Measurements from ENCODE around the gene HRAS. TPM values are rescaled to one million over a fixed set of nuclear protein-coding genes. Genes with fewer than 3 reads are reported as not detected.
A peak's percentile ranks its signal among the peaks of the same experiment; 100 is the strongest.
"Not testable (repeated sequence)": the region's sequence is repeated elsewhere in the genome, so short reads cannot be mapped to it uniquely, and the experiment has no call there.

HRAS gene
- total RNA-seq, 1 donor from 2014 or later, result 53.5 TPM

DNA sequence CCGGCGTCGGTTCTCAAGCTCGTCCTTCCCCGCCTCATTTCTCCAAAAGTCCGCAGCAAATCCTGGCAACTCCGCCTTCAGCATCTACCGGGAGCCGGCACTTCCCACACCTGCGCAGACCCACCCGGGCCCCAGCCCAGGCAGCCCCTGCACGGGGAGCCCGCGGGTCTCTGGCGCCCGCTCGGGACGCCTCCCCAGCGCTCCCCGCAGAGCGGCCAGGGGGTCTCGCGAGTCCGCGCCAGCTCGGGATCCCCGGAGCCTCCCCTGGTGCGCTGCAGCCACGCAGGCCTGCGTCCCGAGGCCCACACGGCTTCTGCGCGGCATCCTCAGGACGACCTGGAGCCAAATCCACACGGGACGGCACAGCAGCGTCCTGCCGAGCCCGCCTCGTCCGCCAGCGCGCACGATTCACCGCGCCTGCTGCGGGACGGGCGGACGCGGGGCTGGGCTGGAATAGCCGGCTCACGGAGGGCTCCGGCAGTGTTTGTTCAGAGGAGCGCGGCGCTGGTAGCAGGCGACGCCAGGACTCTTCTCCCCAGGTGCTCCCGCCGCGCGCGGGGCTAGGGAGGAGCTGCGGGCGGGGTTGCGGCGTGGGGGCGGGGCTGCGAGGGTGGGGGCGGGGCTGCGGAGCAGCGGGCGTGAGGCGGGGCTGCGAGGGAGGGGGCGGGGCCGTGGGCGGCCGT is 40.1 kb upstream of the HRAS start:
- TF ChIP-seq POLR2AphosphoS5 (IDR thresholded peaks at IDR 0.05; ENCODE audit: insufficient read depth in 1 of 2, low read depth in 1 of 2) (peak in 1 of 2 donors; percentile 74), POLR2A (IDR thresholded peaks at IDR 0.05) (no peak)
- TF ChIP-seq, protein P1, sequence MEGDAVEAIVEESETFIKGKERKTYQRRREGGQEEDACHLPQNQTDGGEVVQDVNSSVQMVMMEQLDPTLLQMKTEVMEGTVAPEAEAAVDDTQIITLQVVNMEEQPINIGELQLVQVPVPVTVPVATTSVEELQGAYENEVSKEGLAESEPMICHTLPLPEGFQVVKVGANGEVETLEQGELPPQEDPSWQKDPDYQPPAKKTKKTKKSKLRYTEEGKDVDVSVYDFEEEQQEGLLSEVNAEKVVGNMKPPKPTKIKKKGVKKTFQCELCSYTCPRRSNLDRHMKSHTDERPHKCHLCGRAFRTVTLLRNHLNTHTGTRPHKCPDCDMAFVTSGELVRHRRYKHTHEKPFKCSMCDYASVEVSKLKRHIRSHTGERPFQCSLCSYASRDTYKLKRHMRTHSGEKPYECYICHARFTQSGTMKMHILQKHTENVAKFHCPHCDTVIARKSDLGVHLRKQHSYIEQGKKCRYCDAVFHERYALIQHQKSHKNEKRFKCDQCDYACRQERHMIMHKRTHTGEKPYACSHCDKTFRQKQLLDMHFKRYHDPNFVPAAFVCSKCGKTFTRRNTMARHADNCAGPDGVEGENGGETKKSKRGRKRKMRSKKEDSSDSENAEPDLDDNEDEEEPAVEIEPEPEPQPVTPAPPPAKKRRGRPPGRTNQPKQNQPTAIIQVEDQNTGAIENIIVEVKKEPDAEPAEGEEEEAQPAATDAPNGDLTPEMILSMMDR (IDR thresholded peaks at IDR 0.05), result no peak
- intact Hi-C loops (cut with DNase I), result no loop called here
- Histone ChIP-seq H3K4me3 (peak overlapping the region; percentile 64 to 80), H3K27ac (peak overlapping the region; percentile 72), H3K27me3 (no peaks in the 10 kb centered on the region), H3K36me3 (no peaks in the 10 kb centered on the region), H3K9me3 (no peaks in the 10 kb centered on the region), H3K4me1 (peaks cover 53% of the 10 kb centered on the region)
- no peak for DNase-seq (ENCODE audit: extremely low spot score in 2 of 2)

DNA sequence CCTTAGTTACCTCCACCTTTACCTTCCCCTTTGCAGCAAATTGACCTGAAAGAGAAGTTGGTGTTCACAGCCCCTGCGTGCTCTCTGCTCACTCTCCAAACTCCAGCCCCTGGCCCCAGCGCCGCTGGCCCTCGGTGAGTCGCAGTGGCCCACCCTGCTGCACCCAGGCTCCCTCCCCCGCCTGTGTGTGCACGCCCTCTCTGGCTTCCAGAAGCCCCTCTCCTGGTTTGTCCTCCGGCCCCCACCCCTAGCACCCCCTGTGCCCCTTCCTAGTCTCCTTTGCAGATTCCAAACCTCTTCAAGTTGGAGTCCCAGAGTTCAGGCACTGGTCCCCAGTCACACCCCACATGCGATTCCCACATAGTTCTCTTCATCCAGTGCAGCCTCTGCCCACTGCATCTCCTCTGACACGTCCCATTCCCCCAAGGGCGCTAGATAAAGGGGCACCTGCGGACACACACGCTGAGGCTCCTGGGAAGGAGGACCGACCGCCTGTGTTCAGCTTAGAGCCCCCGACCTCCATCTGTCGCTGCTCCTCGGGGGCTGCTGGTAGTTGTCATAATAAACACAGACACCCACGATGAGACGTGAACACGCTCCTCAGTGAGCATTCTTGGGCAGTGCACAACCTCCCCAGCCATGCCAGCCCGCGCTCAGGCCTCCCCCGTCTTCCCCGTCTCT is 39.4 kb upstream of the HRAS start:
- Histone ChIP-seq H3K9me3 (no peaks in the 10 kb centered on the region), H3K4me3 (peak overlapping the region; percentile 64 to 80), H3K27me3 (no peaks in the 10 kb centered on the region), H3K36me3 (no peaks in the 10 kb centered on the region), H3K4me1 (peaks cover 46% of the 10 kb centered on the region), H3K27ac (peak overlapping the region; percentile 72)
- DNase-seq (ENCODE audit: extremely low spot score in 2 of 2), result no peak
- intact Hi-C loops (cut with DNase I), result no loop called here
- TF ChIP-seq POLR2AphosphoS5 (IDR thresholded peaks at IDR 0.05; ENCODE audit: insufficient read depth in 1 of 2, low read depth in 1 of 2) (no peak), POLR2A (IDR thresholded peaks at IDR 0.05) (no peak)

DNA sequence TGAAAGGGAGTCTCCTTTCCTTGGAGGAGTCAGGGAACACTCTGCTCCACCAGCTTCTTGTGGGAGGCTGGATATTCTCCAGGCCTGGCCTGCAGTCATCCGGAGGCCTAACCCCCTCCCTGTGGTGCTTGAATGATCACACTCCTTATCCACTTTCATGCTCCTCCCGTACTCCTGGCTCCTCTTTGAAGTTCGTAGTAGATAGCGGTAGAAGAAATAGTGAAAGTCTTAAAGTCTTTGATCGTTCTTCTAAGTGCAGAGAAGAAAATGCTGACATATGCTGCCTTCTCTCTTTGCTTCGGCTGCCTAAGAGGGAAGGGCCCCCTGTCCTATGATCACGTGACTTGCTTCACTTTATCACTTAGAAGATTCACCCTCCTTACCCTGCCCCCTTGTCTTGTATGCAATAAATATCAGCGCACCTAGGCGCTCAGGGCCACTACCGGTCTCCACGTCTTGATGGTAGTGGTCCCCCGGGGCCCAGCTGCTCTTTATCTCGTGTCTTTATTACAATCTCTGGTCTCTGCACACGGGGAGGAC is 38.7 kb upstream of the HRAS start:
- H3K9me3 ChIP-seq; H3K36me3 ChIP-seq; H3K27me3 ChIP-seq; H3K27ac ChIP-seq; H3K4me3 ChIP-seq; DNase-seq (ENCODE audit: extremely low spot score in 2 of 2); intact Hi-C loops (cut with DNase I): not testable (repeated sequence)
- peaks cover 45% of the 10 kb centered on the region for H3K4me1 ChIP-seq

- H3K36me3 ChIP-seq, result no peaks in the 10 kb centered on the region
- no peaks in the 10 kb centered on the region for H3K9me3 ChIP-seq
- H3K4me3 ChIP-seq, result no peak overlapping the region
- intact Hi-C loops (cut with DNase I), result no loop called here
- H3K27me3 ChIP-seq, result no peaks in the 10 kb centered on the region
- no peak overlapping the region for H3K27ac ChIP-seq
- H3K4me1 ChIP-seq, result peaks cover 39% of the 10 kb centered on the region
- no peak for DNase-seq (ENCODE audit: extremely low spot score in 2 of 2)
- TF ChIP-seq POLR2AphosphoS5 (IDR thresholded peaks at IDR 0.05; ENCODE audit: insufficient read depth in 1 of 2, low read depth in 1 of 2) (no peak), POLR2A (IDR thresholded peaks at IDR 0.05) (no peak)
- TF ChIP-seq, protein P1 (IDR thresholded peaks at IDR 0.05), result no peak
Measured at GRCh38 chr11:573146-573759, 37.9 kb upstream of the HRAS start.

DNA sequence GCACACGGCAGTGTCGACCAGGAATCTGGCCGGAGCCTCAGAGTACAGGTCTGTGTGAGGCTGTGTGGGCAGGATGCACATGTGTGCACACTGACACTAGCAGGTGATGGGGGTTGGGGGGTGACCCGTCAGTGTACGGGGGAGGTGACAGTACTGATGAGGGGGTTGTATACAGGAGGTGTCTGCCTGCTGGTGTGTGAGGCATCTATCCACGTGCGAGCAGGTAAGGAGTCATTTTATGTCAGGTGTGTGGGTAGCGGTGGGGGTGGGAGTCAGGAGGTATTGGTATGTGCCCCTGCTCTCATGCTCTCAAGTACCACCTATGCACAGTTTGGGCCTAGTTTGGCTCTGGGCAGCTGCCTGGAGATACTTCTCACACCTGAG is 36.4 kb upstream of the HRAS start:
- Histone ChIP-seq H3K27me3 (no peaks in the 10 kb centered on the region), H3K4me3 (no peak overlapping the region), H3K27ac (no peak overlapping the region), H3K36me3 (no peaks in the 10 kb centered on the region), H3K9me3 (no peaks in the 10 kb centered on the region), H3K4me1 (peaks cover 35% of the 10 kb centered on the region)
- no peak for DNase-seq (ENCODE audit: extremely low spot score in 2 of 2)
- TF ChIP-seq POLR2A (IDR thresholded peaks at IDR 0.05), result no peak
- TF ChIP-seq, protein P1 (IDR thresholded peaks at IDR 0.05), result no peak
- TF ChIP-seq POLR2AphosphoS5 (IDR thresholded peaks at IDR 0.05; ENCODE audit: insufficient read depth in 1 of 2, low read depth in 1 of 2), result no peak
- intact Hi-C loops (cut with DNase I), result no loop called here
